Endothelial cell of umbilical vein (primary cell): ENCODE results near the gene CES4A. TPM values are rescaled to one million over a fixed set of nuclear protein-coding genes. Genes with fewer than 3 reads are reported as not detected.

Source experiments
- BruUV-seq: library from RNA; stranded (reverse); fragments of 400-500 nt; replicated peaks from 2 replicates; lab custom pipeline; 2021; lab: Mats Ljungman, UMichigan
- CTCF ChIA-PET: fragments of 300-600, 350-600 bp; sonication (Branson Sonifier 250); formaldehyde crosslinking; loops from one replicate; lab custom pipeline; 2021; ENCODE audit warnings: antibody characterized with exemption, inconsistent platforms; lab: Charles Lee
- POLR2A ChIA-PET: fragments of 300-600, 350-600 bp; sonication (Branson Sonifier 250); formaldehyde crosslinking; loops from one replicate; lab custom pipeline; 2021; ENCODE audit warnings: antibody characterized with exemption, inconsistent platforms; lab: Charles Lee
- DNase-seq: peaks from one replicate; pipeline ENCODE4 v3.0.0-alpha.2; 2011; ENCODE audit warnings: low read depth, low spot score
- FAIRE-seq: peaks from 2 replicates; lab custom pipeline; 2011; peaks lifted over from hg19 to GRCh38; lab: Jason Lieb, UNC
- H2AFZ ChIP-seq: 2 replicates; pipeline ENCODE4 v1.6.0; 2012; ENCODE audit warnings: low read depth, low read length, control low read depth, inconsistent platforms
- H3K27ac ChIP-seq: 2 replicates; pipeline ENCODE4 v1.5.1; 2011; ENCODE audit warnings: low read depth, mild to moderate bottlenecking, control low read depth, low read length, moderate library complexity; ENCODE audit not compliant: insufficient read depth
- H3K27me3 ChIP-seq, 2 experiments: 2 replicates each; pipeline versions ENCODE4 v1.6.0 to v1.6.1; 2011; ENCODE audit warnings: low read length in 2 of 2, mixed read lengths in 1 of 2; ENCODE audit not compliant: control insufficient read depth in 2 of 2, insufficient read depth in 2 of 2
- H3K36me3 ChIP-seq, 2 experiments: 2 replicates in 1 of 2; 3 replicates in 1 of 2; pipeline ENCODE4 v1.5.1; 2011; ENCODE audit warnings: low read length in 2 of 2, mild to moderate bottlenecking in 1 of 2, moderate library complexity in 1 of 2; ENCODE audit not compliant: control insufficient read depth in 2 of 2, insufficient read depth in 2 of 2; ENCODE audit errors: extremely low read depth in 1 of 2
- H3K4me1 ChIP-seq: 3 replicates; pipeline ENCODE4 v1.5.1; 2011; ENCODE audit warnings: mild to moderate bottlenecking, low read length; ENCODE audit not compliant: control insufficient read depth, insufficient read depth; ENCODE audit errors: extremely low read depth
- H3K4me2 ChIP-seq: 2 replicates; pipeline ENCODE4 v1.6.1; 2011; ENCODE audit warnings: low read length, control low read depth, mixed read lengths; ENCODE audit not compliant: insufficient read depth
- H3K4me3 ChIP-seq, 3 experiments: fragments of 200-600 bp in 1 of 3; sonication (generic), shearing (Covaris generic) in 1 of 3; replicated peaks in 1 of 3; 2 replicates each; pipeline ENCODE4 v1.5.1; 2011 to 2016; ENCODE audit warnings: control low read depth in 3 of 3, low read length in 3 of 3, mild to moderate bottlenecking in 2 of 3, inconsistent platforms in 1 of 3, low read depth in 1 of 3, moderate library complexity in 1 of 3; ENCODE audit not compliant: insufficient read depth in 1 of 3
- H3K79me2 ChIP-seq: 2 replicates; pipeline ENCODE4 v1.6.0; 2012; ENCODE audit warnings: low read length, inconsistent platforms; ENCODE audit not compliant: control insufficient read depth, insufficient read depth
- H3K9ac ChIP-seq: replicated peaks from 2 replicates; pipeline ENCODE3; 2011; ENCODE audit warnings: low read length, control low read depth; ENCODE audit not compliant: insufficient read depth; ENCODE audit errors: extremely low read depth
- H3K9me1 ChIP-seq: replicated peaks from 3 replicates; pipeline ENCODE4 v1.6.0; 2011; ENCODE audit warnings: mild to moderate bottlenecking, low read length; ENCODE audit not compliant: control insufficient read depth, insufficient read depth; ENCODE audit errors: extremely low read depth
- H3K9me3 ChIP-seq: replicated peaks from 2 replicates; pipeline ENCODE4 v1.5.1; 2012; ENCODE audit warnings: low read length, inconsistent platforms; ENCODE audit not compliant: control insufficient read depth, insufficient read depth
- H4K20me1 ChIP-seq: replicated peaks from 2 replicates; pipeline ENCODE3; 2011; ENCODE audit warnings: mild to moderate bottlenecking, low read length; ENCODE audit not compliant: control insufficient read depth, insufficient read depth; ENCODE audit errors: extremely low read depth
- CTCF ChIP-seq, 2 donors: IDR thresholded peaks; 1 replicate in 1 of 2; 2 replicates in 1 of 2; pipeline ENCODE4 v1.5.1; 2011; ENCODE audit warnings: low read length in 2 of 2, mild to moderate bottlenecking in 2 of 2, moderate library complexity in 2 of 2, control low read depth in 1 of 2, inconsistent platforms in 1 of 2, low read depth in 1 of 2; ENCODE audit not compliant: insufficient read depth in 1 of 2; ENCODE audit errors: extremely low read depth in 1 of 2
- EZH2 ChIP-seq: IDR thresholded peaks from 2 replicates; pipeline ENCODE4 v1.6.1; 2012; ENCODE audit warnings: borderline replicate concordance, low read depth, mild to moderate bottlenecking, moderate library complexity, low read length, inconsistent platforms; ENCODE audit not compliant: severe bottlenecking
- GATA2 ChIP-seq: IDR thresholded peaks from 2 replicates; pipeline ENCODE4 v1.7.0; 2011; ENCODE audit warnings: low read depth, mild to moderate bottlenecking, moderate library complexity, mixed read lengths, low read length; ENCODE audit not compliant: insufficient read length, insufficient read depth
- JUN ChIP-seq: IDR thresholded peaks from 2 replicates; pipeline ENCODE4 v1.6.1; 2011; ENCODE audit warnings: borderline replicate concordance, low read depth; ENCODE audit not compliant: insufficient read length, insufficient read depth
- MYC ChIP-seq: IDR thresholded peaks from one replicate; pipeline ENCODE4 v1.6.1; 2011; ENCODE audit warnings: mild to moderate bottlenecking, low read depth, low read length
- POLR2A ChIP-seq: IDR thresholded peaks from 2 replicates; pipeline ENCODE4 v1.6.1; 2012; ENCODE audit warnings: low read depth, mild to moderate bottlenecking, control low read depth, low read length
- POLR2AphosphoS5 ChIP-seq: IDR thresholded peaks from 2 replicates; pipeline ENCODE4 v1.6.1; 2012; ENCODE audit warnings: low read depth, mild to moderate bottlenecking, control low read depth, low read length, moderate library complexity; ENCODE audit not compliant: insufficient read depth
- dilution Hi-C: fragments of 300-500 bp; cut with MboI; formaldehyde crosslinking; loops from one replicate; pipeline ENCODE4 v1.15.0; 2019; ENCODE audit warnings: low sequenced_read_pairs; ENCODE audit not compliant: extremely low pct_ligation_motif_present
- intact Hi-C: fragments of 100-400 bp; cut with micrococcal nuclease; formaldehyde crosslinking; loops from one replicate; pipeline ENCODE4 v1.10.0; 2022
- polyA plus RNA-seq, 4 experiments: library from polyadenylated mRNA; depleted of rRNA in 3 of 4; stranded (reverse) in 3 of 4; unstranded in 1 of 4; fragments of >200 nt; gene quantifications; 2 replicates each; pipeline versions ENCODE4 v1.2.1 to v1.2.3, GENCODE V29; 2011 to 2012; ENCODE audit warnings: missing spikeins in 1 of 4
- total RNA-seq: library from RNA; stranded (reverse); gene quantifications from 2 replicates; pipeline ENCODE4 v1.2.3, GENCODE V29; 2021

CES4A gene
- total and polyA plus RNA-seq, 2 donors (not counting 3 experiments of a cell fraction or from before 2014, with no cell fraction given), result 5.4 to 13.3 TPM

- Histone ChIP-seq H3K36me3 (peaks cover 0 to 30% of the 10 kb centered on the region in 2 experiments), H2AFZ (no peak overlapping the region), H3K27me3 (no peaks in the 10 kb centered on the region), H3K27ac (no peak overlapping the region), H3K9ac (no peak overlapping the region), H3K9me3 (no peaks in the 10 kb centered on the region), H3K4me3 (no peak overlapping the region), H3K4me1 (no peaks in the 10 kb centered on the region), H4K20me1 (no peaks in the 10 kb centered on the region), H3K79me2 (peaks cover 12% of the 10 kb centered on the region), H3K4me2 (no peak overlapping the region), H3K9me1 (no peaks in the 10 kb centered on the region)
- DNase-seq, result no peak
- ChIA-PET POLR2A (no interaction called here), CTCF (no interaction called here)
- dilution Hi-C loops, result no loop called here
- BruUV-seq, result no TSS peak
- intact Hi-C loops, result no loop called here
- TF ChIP-seq JUN (no peak), EZH2 (no peak), CTCF (IDR thresholded peaks at IDR 0.05; ENCODE audit: extremely low read depth in 1 of 2, insufficient read depth in 1 of 2, low read depth in 1 of 2, low read length in 2 of 2) (no peak), GATA2 (no peak), POLR2A (no peak)
- FAIRE-seq, result no peak
Observed at GRCh38 chr16:66939366-66939765, 49.0 kb upstream of the CES4A start.

- Histone ChIP-seq H3K4me1 (no peaks in the 10 kb centered on the region), H3K4me2 (no peak overlapping the region), H3K36me3 (peaks cover 0 to 30% of the 10 kb centered on the region in 2 experiments), H3K4me3 (no peak overlapping the region), H3K9me3 (no peaks in the 10 kb centered on the region), H3K79me2 (peaks cover 9% of the 10 kb centered on the region), H2AFZ (no peak overlapping the region), H4K20me1 (no peaks in the 10 kb centered on the region), H3K9me1 (no peaks in the 10 kb centered on the region), H3K9ac (no peak overlapping the region), H3K27ac (no peak overlapping the region), H3K27me3 (no peaks in the 10 kb centered on the region)
- FAIRE-seq (no peak), DNase-seq (no peak)
- no TSS peak for BruUV-seq
- intact Hi-C loops (no loop called here), dilution Hi-C loops (no loop called here)
- TF ChIP-seq POLR2A, result no peak
- no peak for TF ChIP-seq JUN
- no peak for TF ChIP-seq MYC
- TF ChIP-seq POLR2AphosphoS5, result no peak
- POLR2A ChIA-PET, result no interaction called here
- CTCF ChIA-PET, result no interaction called here
Observed at GRCh38 chr16:66940236-66940635, 48.2 kb upstream of the CES4A start.
